RCC 7860 (cell line): ENCODE results near the gene ACYP1.
"Not testable (repeated sequence)": the region's sequence is repeated elsewhere in the genome, so short reads cannot be mapped to it uniquely, and the experiment has no call there.

ENCODE experiments used
- DNase-seq: peaks from one replicate; pipeline ENCODE4 v3.0.0-alpha.2; 2015; ENCODE audit warnings: low spot score
- FAIRE-seq: peaks from 2 replicates; lab custom pipeline; 2012; peaks lifted over from hg19 to GRCh38; lab: Jason Lieb, UNC

ACYP1 gene

GRCh38 chr14:75069121-75069810, 5.4 kb upstream of the ACYP1 start, which contains the start of gene ZC2HC1C:
TSS of gene ZC2HC1C (plus strand) at chr14:75069641. CDS start at chr14:75070574, 933 bp downstream.
- FAIRE-seq: no peak
- peak; percentile 75 for DNase-seq

GRCh38 chr14:75068294-75069120, 4.7 kb upstream of the ACYP1 start:
- no peak for FAIRE-seq
- peak; percentile 4 for DNase-seq

- DNase-seq, FAIRE-seq: not testable (repeated sequence)
These were observed 3.9 kb upstream of the ACYP1 start for GRCh38 chr14:75067765-75068164.

GRCh38 chr14:75067212-75067611, 3.4 kb upstream of the ACYP1 start:
- no peak for FAIRE-seq
- no peak for DNase-seq

GRCh38 chr14:75066691-75067090, 2.9 kb upstream of the ACYP1 start:
- FAIRE-seq: no peak

GRCh38 chr14:75064205-75064567, 362 bp upstream of the ACYP1 start:
- FAIRE-seq (no peak), DNase-seq (no peak)

More at GRCh38 chr14:75066691-75067090, 2.9 kb upstream of the ACYP1 start:
- no peak for DNase-seq

GRCh38 chr14:75063013-75063412, 811 bp downstream of the ACYP1 start:
- DNase-seq: no peak
- no peak for FAIRE-seq

- no peak for DNase-seq
- FAIRE-seq: no peak
These were observed 3.4 kb downstream of the ACYP1 start for GRCh38 chr14:75060420-75060819.

- FAIRE-seq (no peak), DNase-seq (no peak)
These were observed 4.2 kb downstream of the ACYP1 start for GRCh38 chr14:75059642-75060041.

- no peak for DNase-seq
- FAIRE-seq: no peak
These were observed 9.4 kb downstream of the ACYP1 start for GRCh38 chr14:75054421-75054820.

GRCh38 chr14:75053396-75054291, 10.2 kb downstream of the ACYP1 start:
- FAIRE-seq (no peak), DNase-seq (no peak)

- FAIRE-seq (peak; percentile 2), DNase-seq (no peak)
These were observed 12.3 kb downstream of the ACYP1 start for GRCh38 chr14:75051556-75051899.

- DNase-seq (peak; percentile 64), FAIRE-seq (no peak)
These were observed 12.8 kb downstream of the ACYP1 start, which contains the start of gene MLH3 for GRCh38 chr14:75050852-75051555. TSS of gene MLH3 (minus strand) at chr14:75051467. CDS start at chr14:75049655, 1,812 bp downstream.

- no peak for DNase-seq
These were observed 14.1 kb downstream of the ACYP1 start for GRCh38 chr14:75049731-75050201.

GRCh38 chr14:75049136-75049535, 14.7 kb downstream of the ACYP1 start:
- DNase-seq (no peak), FAIRE-seq (no peak)

More at GRCh38 chr14:75049731-75050201, 14.1 kb downstream of the ACYP1 start:
- FAIRE-seq: no peak

GRCh38 chr14:75048101-75048500, 15.7 kb downstream of the ACYP1 start:
- no peak for FAIRE-seq
- DNase-seq: no peak

GRCh38 chr14:75047506-75047905, 16.3 kb downstream of the ACYP1 start:
- no peak for DNase-seq
- FAIRE-seq: no peak

- no peak for FAIRE-seq
These were observed 16.9 kb downstream of the ACYP1 start for GRCh38 chr14:75046899-75047298.

GRCh38 chr14:75046275-75046674, 17.5 kb downstream of the ACYP1 start:
- FAIRE-seq (no peak), DNase-seq (no peak)

More at GRCh38 chr14:75046899-75047298, 16.9 kb downstream of the ACYP1 start:
- peak; percentile 44 for DNase-seq

GRCh38 chr14:75044752-75045151, 19.1 kb downstream of the ACYP1 start:
- FAIRE-seq: no peak
- no peak for DNase-seq
